PC-3 (cell line): ENCODE results near the gene ABCC8. TPM values are rescaled to one million over a fixed set of nuclear protein-coding genes. Genes with fewer than 3 reads are reported as not detected.

Source experiments
- ATAC-seq: fragments of 200-7000 bp; cut with Tn5 transposase; 2 replicates; pipeline ENCODE4 v1.9.1; 2020; ENCODE audit warnings: mild to moderate bottlenecking, moderate library complexity
- BruUV-seq: library from RNA; stranded (reverse); fragments of 400-500 nt; replicated peaks from 2 replicates; lab custom pipeline; 2021; lab: Mats Ljungman, UMichigan
- CTCF ChIA-PET: fragments of 300-600 bp; sonication (Branson Sonifier 250); formaldehyde crosslinking; loops from one replicate; lab custom pipeline; 2022; ENCODE audit warnings: antibody characterized with exemption; lab: Charles Lee
- POLR2A ChIA-PET: fragments of 300-600 bp; sonication (Branson Sonifier 250); formaldehyde crosslinking; loops from one replicate; lab custom pipeline; 2022; ENCODE audit warnings: antibody characterized with exemption; ENCODE audit not compliant: unreplicated experiment; lab: Charles Lee
- DNase-seq: peaks from one replicate; pipeline ENCODE4 v3.0.0-alpha.2; 2015
- H2AFZ ChIP-seq: fragments of 300-600 bp; sonication (generic); 2 replicates; pipeline ENCODE4 v1.6.0; 2016; ENCODE audit warnings: antibody characterized with exemption, low read length
- H3F3A ChIP-seq: fragments of 300-600 bp; sonication (generic); one replicate; pipeline ENCODE4 v1.6.0; 2017; ENCODE audit warnings: antibody characterized with exemption, low read length, control low read depth, mild to moderate bottlenecking; ENCODE audit not compliant: unreplicated experiment
- H3K27ac ChIP-seq: fragments of 300-600 bp; sonication (generic); 2 replicates; pipeline ENCODE4 v1.5.1; 2016; ENCODE audit warnings: mild to moderate bottlenecking, low read length
- H3K27me3 ChIP-seq: fragments of 300-600 bp; sonication (generic); 2 replicates; pipeline ENCODE4 v1.6.1; 2016; ENCODE audit warnings: low read length, mixed read lengths
- H3K36me3 ChIP-seq: fragments of 300-600 bp; sonication (generic); 2 replicates; pipeline ENCODE4 v1.6.1; 2016; ENCODE audit warnings: low read depth, mixed run types, low read length, mixed read lengths
- H3K4me1 ChIP-seq: fragments of 300-600 bp; sonication (generic); 2 replicates; pipeline ENCODE4 v1.5.1; 2016; ENCODE audit warnings: low read length; ENCODE audit not compliant: insufficient read depth
- H3K4me2 ChIP-seq: fragments of 300-600 bp; sonication (generic); 2 replicates; pipeline ENCODE4 v1.6.0; 2016; ENCODE audit warnings: low read length
- H3K4me3 ChIP-seq: fragments of 300-600 bp; sonication (generic); 2 replicates; pipeline ENCODE4 v1.5.1; 2016; ENCODE audit warnings: mild to moderate bottlenecking, low read length, mixed read lengths
- H3K79me2 ChIP-seq: fragments of 300-600 bp; sonication (generic); 2 replicates; pipeline ENCODE4 v1.6.1; 2017; ENCODE audit warnings: low read length, mixed read lengths
- H3K9ac ChIP-seq: fragments of 300-600 bp; sonication (generic); 2 replicates; pipeline ENCODE4 v1.6.0; 2016; ENCODE audit warnings: mild to moderate bottlenecking, low read length
- H3K9me2 ChIP-seq: fragments of 300-600 bp; sonication (generic); replicated peaks from 2 replicates; pipeline ENCODE4 v1.6.1; 2016; ENCODE audit warnings: mixed run types, low read length, mixed read lengths
- H3K9me3 ChIP-seq: fragments of 300-600 bp; sonication (generic); 2 replicates; pipeline ENCODE4 v1.6.1; 2016; ENCODE audit warnings: low read length, mixed read lengths
- H4K20me1 ChIP-seq: fragments of 300-600 bp; sonication (generic); 2 replicates; pipeline ENCODE4 v1.6.1; 2016; ENCODE audit warnings: low read length, mixed read lengths
- EZH2 ChIP-seq: fragments of 300-600 bp; sonication (generic); IDR thresholded peaks from one replicate; pipeline ENCODE4 v1.6.1; 2017; ENCODE audit warnings: antibody characterized with exemption, mild to moderate bottlenecking, low read length; ENCODE audit not compliant: unreplicated experiment
- EZH2phosphoT487 ChIP-seq: fragments of 300-600 bp; sonication (generic); IDR thresholded peaks from 2 replicates; pipeline ENCODE4 v1.6.1; 2018; ENCODE audit warnings: mild to moderate bottlenecking, antibody characterized with exemption, low read length, borderline replicate concordance
- intact Hi-C: fragments of 100-400 bp; cut with micrococcal nuclease; formaldehyde crosslinking; loops from 2 replicates; pipeline ENCODE4 v1.9.0; 2023
- total RNA-seq: library from RNA; depleted of rRNA; stranded (reverse); fragments of >200 nt; gene quantifications from 2 replicates; pipeline ENCODE4 v1.2.3, GENCODE V29; 2014
- TF ChIP-seq, protein P1 (sequence below): fragments of 300-600 bp; sonication (generic); conservative IDR thresholded peaks from 2 replicates; pipeline ENCODE4 v1.5.1; 2017; ENCODE audit warnings: antibody characterized with exemption, low read depth, mild to moderate bottlenecking, low read length

Gene ABCC8
- total RNA-seq, 1 experiment from 2014 or later: not detected

DNA sequence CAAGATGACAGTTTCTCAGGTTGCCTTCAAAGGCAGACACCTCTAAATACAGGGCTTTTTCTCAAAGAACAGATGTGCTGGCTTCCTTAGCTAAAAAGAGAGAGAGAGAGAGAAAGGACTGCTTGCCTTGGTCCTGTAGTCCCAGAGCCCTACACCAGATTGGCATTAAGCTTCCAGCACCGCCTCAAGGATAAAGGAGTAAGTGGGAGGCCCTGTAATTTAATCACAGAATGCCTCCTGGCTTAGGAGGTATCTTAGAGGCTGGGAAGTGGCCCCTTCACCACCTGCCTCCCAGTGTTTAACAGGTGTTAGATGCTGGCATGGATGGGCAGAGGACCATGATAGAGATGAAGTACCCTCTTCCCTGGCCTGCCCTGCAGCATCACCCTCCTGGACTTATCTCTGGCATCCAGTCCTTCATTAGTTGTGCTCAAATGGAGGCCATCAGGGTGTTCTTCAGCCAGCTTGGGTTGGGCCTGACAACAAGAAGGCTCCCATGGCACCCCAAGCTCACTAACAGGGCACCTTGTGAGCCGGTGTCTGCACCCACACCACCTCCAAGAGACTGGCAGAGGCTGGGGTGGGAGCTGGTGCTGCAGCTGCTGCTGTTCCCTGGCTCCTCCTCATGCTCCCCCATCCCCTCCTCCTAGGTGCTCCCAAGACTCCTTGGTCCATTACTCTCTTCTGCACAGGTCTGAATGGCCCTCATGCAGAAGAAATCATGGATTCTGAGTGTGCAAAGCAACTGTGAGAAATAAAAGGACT is 32.5 kb downstream of the ABCC8 start:
- no peak overlapping the region for H3K4me2 ChIP-seq
- H3K9me3 ChIP-seq: no peaks in the 10 kb centered on the region
- no peak overlapping the region for H2AFZ ChIP-seq
- CTCF ChIA-PET: no interaction called here
- no peak overlapping the region for H3K27ac ChIP-seq
- peaks cover 59% of the 10 kb centered on the region for H3K27me3 ChIP-seq
- TF ChIP-seq EZH2phosphoT487: no peak
- TF ChIP-seq EZH2: no peak
- TF ChIP-seq, protein P1, sequence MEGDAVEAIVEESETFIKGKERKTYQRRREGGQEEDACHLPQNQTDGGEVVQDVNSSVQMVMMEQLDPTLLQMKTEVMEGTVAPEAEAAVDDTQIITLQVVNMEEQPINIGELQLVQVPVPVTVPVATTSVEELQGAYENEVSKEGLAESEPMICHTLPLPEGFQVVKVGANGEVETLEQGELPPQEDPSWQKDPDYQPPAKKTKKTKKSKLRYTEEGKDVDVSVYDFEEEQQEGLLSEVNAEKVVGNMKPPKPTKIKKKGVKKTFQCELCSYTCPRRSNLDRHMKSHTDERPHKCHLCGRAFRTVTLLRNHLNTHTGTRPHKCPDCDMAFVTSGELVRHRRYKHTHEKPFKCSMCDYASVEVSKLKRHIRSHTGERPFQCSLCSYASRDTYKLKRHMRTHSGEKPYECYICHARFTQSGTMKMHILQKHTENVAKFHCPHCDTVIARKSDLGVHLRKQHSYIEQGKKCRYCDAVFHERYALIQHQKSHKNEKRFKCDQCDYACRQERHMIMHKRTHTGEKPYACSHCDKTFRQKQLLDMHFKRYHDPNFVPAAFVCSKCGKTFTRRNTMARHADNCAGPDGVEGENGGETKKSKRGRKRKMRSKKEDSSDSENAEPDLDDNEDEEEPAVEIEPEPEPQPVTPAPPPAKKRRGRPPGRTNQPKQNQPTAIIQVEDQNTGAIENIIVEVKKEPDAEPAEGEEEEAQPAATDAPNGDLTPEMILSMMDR: no peak
- no TSS peak for BruUV-seq
- no peaks in the 10 kb centered on the region for H3K79me2 ChIP-seq
- POLR2A ChIA-PET: no interaction called here
- H4K20me1 ChIP-seq: no peaks in the 10 kb centered on the region
- H3K4me1 ChIP-seq: peaks cover 3% of the 10 kb centered on the region
- no peak for DNase-seq
- ATAC-seq: no peak
- no peak overlapping the region for H3K9ac ChIP-seq
- H3F3A ChIP-seq: no peaks in the 10 kb centered on the region
- H3K4me3 ChIP-seq: no peak overlapping the region
- no peaks in the 10 kb centered on the region for H3K36me3 ChIP-seq
- H3K9me2 ChIP-seq: no peaks in the 10 kb centered on the region
- intact Hi-C loops: no loop called here

DNA sequence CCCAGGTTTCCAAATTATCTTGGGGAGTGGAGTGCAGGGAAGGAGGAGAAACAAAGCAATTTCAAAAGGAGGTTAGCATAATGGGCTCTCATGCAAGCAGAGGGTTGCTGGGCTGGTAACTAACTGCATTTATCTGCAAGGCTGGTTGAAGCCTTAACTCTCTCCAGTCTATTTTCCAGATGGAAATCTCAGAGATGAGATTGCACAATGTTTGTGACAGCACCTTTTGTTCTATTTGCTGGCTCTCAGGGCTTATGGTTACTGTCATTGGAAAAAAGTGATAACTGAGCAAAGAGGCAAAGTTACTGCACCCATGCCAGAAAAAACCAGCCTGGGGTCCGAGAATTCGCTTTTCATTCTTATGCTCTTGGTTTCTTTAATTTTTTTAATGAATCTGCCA is 33.2 kb downstream of the ABCC8 start:
- Histone ChIP-seq H3K4me3 (no peak overlapping the region), H3K4me2 (no peak overlapping the region), H3K4me1 (peaks cover 3% of the 10 kb centered on the region), H3K27me3 (peaks cover 55% of the 10 kb centered on the region), H4K20me1 (no peaks in the 10 kb centered on the region), H3K9ac (no peak overlapping the region), H3K36me3 (no peaks in the 10 kb centered on the region), H3K79me2 (no peaks in the 10 kb centered on the region), H3K27ac (no peak overlapping the region), H3K9me2 (no peaks in the 10 kb centered on the region), H2AFZ (no peak overlapping the region), H3F3A (no peaks in the 10 kb centered on the region), H3K9me3 (no peaks in the 10 kb centered on the region)
- TF ChIP-seq, protein P1: no peak
- TF ChIP-seq EZH2phosphoT487 (no peak), EZH2 (no peak)
- POLR2A ChIA-PET: no interaction called here
- no TSS peak for BruUV-seq
- CTCF ChIA-PET: no interaction called here
- DNase-seq (no peak), ATAC-seq (no peak)
- intact Hi-C loops: no loop called here

DNA sequence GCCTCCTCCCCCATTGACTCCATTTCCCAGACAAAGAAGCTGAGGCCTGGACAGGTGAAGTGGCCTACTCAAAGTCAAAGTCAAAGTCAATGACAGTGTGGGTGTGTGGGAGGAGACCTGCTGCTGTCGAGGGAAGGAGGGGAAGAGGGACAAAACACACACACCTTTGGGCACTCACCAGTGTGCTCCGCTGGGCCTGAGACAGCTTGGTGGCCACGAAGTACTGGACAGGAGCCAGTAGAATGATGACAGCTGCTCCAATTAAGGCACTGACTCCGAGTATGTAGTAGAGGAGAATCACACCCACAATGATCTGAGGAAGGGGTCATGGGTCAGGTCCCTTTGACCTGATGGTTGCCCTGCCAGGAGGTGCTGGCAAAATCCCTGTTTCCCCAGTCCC is 33.6 kb downstream of the ABCC8 start:
- Histone ChIP-seq H3K4me2 (no peak overlapping the region), H3K9me3 (no peaks in the 10 kb centered on the region), H3K79me2 (no peaks in the 10 kb centered on the region), H3K27ac (no peak overlapping the region), H4K20me1 (no peaks in the 10 kb centered on the region), H3K4me1 (peaks cover 3% of the 10 kb centered on the region), H3K4me3 (no peak overlapping the region), H3K36me3 (no peaks in the 10 kb centered on the region), H2AFZ (no peak overlapping the region), H3K9ac (no peak overlapping the region), H3K9me2 (no peaks in the 10 kb centered on the region), H3K27me3 (peaks cover 51% of the 10 kb centered on the region), H3F3A (no peaks in the 10 kb centered on the region)
- no peak for TF ChIP-seq EZH2phosphoT487
- TF ChIP-seq EZH2: no peak
- TF ChIP-seq, protein P1: no peak
- ChIA-PET POLR2A (no interaction called here), CTCF (no interaction called here)
- no TSS peak for BruUV-seq
- DNase-seq (no peak), ATAC-seq (no peak)
- intact Hi-C loops: no loop called here
